HepG2 (cell line): ENCODE results near the gene MIF. TPM values are rescaled to one million over a fixed set of nuclear protein-coding genes. Genes with fewer than 3 reads are reported as not detected.

ENCODE experiments used
- AHR ChIP-seq: IDR thresholded peaks from 2 replicates; pipeline ENCODE4 v1.6.1; 2018; ENCODE audit warnings: missing genetic modification reagents, missing compliant biosample characterization
- HNF1A ChIP-seq, 2 experiments: sonication (generic) in 1 of 2; formaldehyde crosslinking in 1 of 2; IDR thresholded peaks; 2 replicates each; pipeline versions ENCODE4 v1.4.0 to v1.6.1; 2016 to 2020; ENCODE audit warnings: borderline replicate concordance in 1 of 2, low read depth in 1 of 2, mild to moderate bottlenecking in 1 of 2, missing genetic modification reagents in 1 of 2
- HOXA5 ChIP-seq: sonication (generic); formaldehyde crosslinking; IDR thresholded peaks from 2 replicates; pipeline ENCODE4 v1.4.0; 2020; ENCODE audit warnings: missing genetic modification reagents
- JARID2 ChIP-seq: sonication (generic); formaldehyde crosslinking; IDR thresholded peaks from 2 replicates; pipeline ENCODE4 v1.8.1; 2023; ENCODE audit warnings: missing genetic modification reagents, inconsistent platforms; ENCODE audit not compliant: insufficient replicate concordance
- PITX1 ChIP-seq: sonication (generic); formaldehyde crosslinking; IDR thresholded peaks from 2 replicates; pipeline ENCODE4 v1.5.1; 2020; ENCODE audit warnings: mild to moderate bottlenecking, missing genetic modification reagents
- PTBP1 ChIP-seq: fragments of 200-400 bp; formaldehyde crosslinking; IDR thresholded peaks from 2 replicates; pipeline ENCODE4 v1.6.1; 2018; ENCODE audit warnings: low read length, low read depth; ENCODE audit not compliant: poor library complexity, severe bottlenecking
- TAF15 ChIP-seq: fragments of 200-400 bp; formaldehyde crosslinking; IDR thresholded peaks from one replicate; pipeline ENCODE4 v1.6.1; 2018; ENCODE audit warnings: mild to moderate bottlenecking, low read depth, low read length; ENCODE audit not compliant: poor library complexity, severe bottlenecking
- TFDP2 ChIP-seq: sonication (generic); formaldehyde crosslinking; IDR thresholded peaks from 2 replicates; pipeline ENCODE4 v1.4.0; 2020; ENCODE audit warnings: missing genetic modification reagents
- ZBTB33 ChIP-seq: sonication (generic); formaldehyde crosslinking; IDR thresholded peaks from 2 replicates; pipeline ENCODE4 v1.4.0; 2020; ENCODE audit warnings: missing genetic modification reagents
- ZNF224 ChIP-seq: sonication (generic); formaldehyde crosslinking; IDR thresholded peaks from 2 replicates; pipeline ENCODE4 v1.5.0; 2020; ENCODE audit warnings: mild to moderate bottlenecking, missing genetic modification reagents
- ZNF253 ChIP-seq: sonication (generic); formaldehyde crosslinking; IDR thresholded peaks from 2 replicates; pipeline ENCODE4 v1.8.0; 2022; ENCODE audit warnings: mild to moderate bottlenecking, missing genetic modification reagents, borderline replicate concordance
- ZNF687 ChIP-seq: sonication (generic); formaldehyde crosslinking; IDR thresholded peaks from 2 replicates; pipeline ENCODE4 v1.5.1; 2020; ENCODE audit warnings: mild to moderate bottlenecking, missing genetic modification reagents, moderate library complexity
- ZNF740 ChIP-seq: sonication (generic); formaldehyde crosslinking; IDR thresholded peaks from 2 replicates; pipeline ENCODE4 v1.4.0; 2020; ENCODE audit warnings: missing genetic modification reagents
- ZNF747 ChIP-seq: sonication (generic); formaldehyde crosslinking; IDR thresholded peaks from 2 replicates; pipeline ENCODE4 v1.8.1; 2023; ENCODE audit warnings: missing genetic modification reagents, mild to moderate bottlenecking, borderline replicate concordance
- polyA plus RNA-seq, 8 experiments: library from polyadenylated mRNA; depleted of rRNA in 3 of 8; stranded (reverse) in 7 of 8; unstranded in 1 of 8; fragments of >200 nt; fragmentation: Illumina TruSeq in 4 of 8; extraction: Trizol in 4 of 8; gene quantifications; 2 replicates each; pipeline versions ENCODE4 v1.2.1 to v1.2.3, GENCODE V29; 2011 to 2016; ENCODE audit warnings: low read depth in 4 of 8, missing spikeins in 1 of 8, mixed read lengths in 1 of 8; ENCODE audit not compliant: insufficient read depth in 1 of 8
- total RNA-seq, 5 experiments: library from RNA; depleted of rRNA; stranded (reverse); fragments of >200 nt; fragmentation: Illumina TruSeq; extraction: Trizol; gene quantifications; 2 replicates each; pipeline ENCODE4 v1.2.3, GENCODE V29; 2016; ENCODE audit warnings: low read depth in 1 of 5

The MIF gene
- total and polyA plus RNA-seq, 2 of the 13 experiments (the other 11 are each of a cell fraction or from before 2014, with no cell fraction given) = 634 to 675 TPM

- TF ChIP-seq ZNF687 = peak; percentile 87
- TF ChIP-seq TAF15 = peak; percentile 57
- TF ChIP-seq TFDP2 = peak; percentile 74
- TF ChIP-seq HNF1A (IDR thresholded peaks at IDR 0.05; ENCODE audit: low read depth) = no peak
- TF ChIP-seq HNF1A (CRISPR knock-in tag; IDR thresholded peaks at IDR 0.05; ENCODE audit: borderline replicate concordance) = no peak
- no peak for TF ChIP-seq JARID2
- TF ChIP-seq ZBTB33 (CRISPR knock-in tag) = peak; percentile 66
- peak; percentile 73; the same call in 1 of the 2 replicates for TF ChIP-seq ZNF224 (CRISPR knock-in tag)
- peak; percentile 36; the same call in 1 of the 2 replicates for TF ChIP-seq ZNF747
- no peak for TF ChIP-seq ZNF253 (CRISPR knock-in tag)
- no peak for TF ChIP-seq PITX1 (CRISPR knock-in tag)
- TF ChIP-seq PTBP1 = no peak
- no peak for TF ChIP-seq ZNF740 (CRISPR knock-in tag)
- no peak for TF ChIP-seq HOXA5 (CRISPR knock-in tag)
- TF ChIP-seq AHR (CRISPR knock-in tag) = no peak
Measured at GRCh38 chr22:23849009-23850006, 44.9 kb upstream of the MIF start (continued).
